ENCODE data around the gene TTC7B.

DNA sequence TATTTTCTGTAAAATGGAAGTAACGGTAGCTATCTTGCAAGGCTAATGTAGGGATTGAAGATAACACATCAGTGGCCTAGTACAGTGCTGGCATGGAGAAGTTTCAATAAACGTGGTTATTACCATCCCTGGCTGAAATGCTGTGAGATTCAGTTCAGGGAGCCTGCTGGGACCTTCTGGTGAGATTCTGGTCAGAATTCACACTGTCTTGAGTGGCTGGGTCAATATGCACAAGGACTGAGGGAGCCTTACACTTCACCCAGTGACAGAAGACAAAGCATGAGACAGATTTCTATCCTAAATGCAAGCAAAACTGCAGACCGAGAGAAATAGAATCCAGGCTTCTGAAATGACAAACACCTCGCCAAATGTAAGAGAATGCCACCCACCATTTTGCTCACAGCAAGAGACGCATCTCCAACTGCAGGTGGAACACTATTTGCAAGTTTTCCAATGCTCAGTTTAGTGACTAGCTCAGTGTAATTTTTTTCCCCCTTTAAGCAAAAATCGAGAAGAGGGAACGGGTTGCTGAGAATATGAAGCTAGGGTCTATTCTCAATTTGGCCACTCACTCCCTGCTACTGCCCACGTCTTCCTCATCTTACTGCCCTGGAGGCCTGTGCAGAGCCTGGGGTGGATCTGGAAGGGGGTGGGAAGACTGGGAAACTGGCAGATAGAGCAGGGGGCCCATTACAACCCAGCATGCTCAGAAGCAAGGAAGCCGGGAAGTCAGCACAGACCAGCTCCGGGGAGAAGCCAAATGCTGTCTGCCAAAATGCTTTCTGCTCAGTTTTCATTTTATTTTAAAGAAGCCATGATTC, 201.3 kb downstream of the TTC7B start:
- TF ChIP-seq RCOR1 (conservative IDR thresholded peaks at IDR 0.05; ENCODE audit: low read depth, low read length) (no peak), SMAD5 (IDR thresholded peaks at IDR 0.05; ENCODE audit: low read depth) (no peak), BCL11A (IDR thresholded peaks at IDR 0.05; ENCODE audit: low read depth, low read length) (no peak)
